Epithelial cell of proximal tubule (primary cell): ENCODE results near the gene PRM3. TPM values are rescaled to one million over a fixed set of nuclear protein-coding genes. Genes with fewer than 3 reads are reported as not detected.

ENCODE experiments used
- DNase-seq: peaks from one replicate; pipeline ENCODE4 v3.0.0-alpha.2; 2011; ENCODE audit warnings: low read depth
- H3K4me3 ChIP-seq: 2 replicates; pipeline ENCODE4 v1.5.1; 2011; ENCODE audit warnings: low read depth, mild to moderate bottlenecking, low read length
- total RNA-seq: library from RNA; depleted of rRNA; stranded (reverse); fragments of >200 nt; gene quantifications from 2 replicates; pipeline ENCODE4 v1.2.3, GENCODE V29; 2015
- TF ChIP-seq, protein P1 (sequence below): conservative IDR thresholded peaks from 2 replicates; pipeline ENCODE4 v1.5.1; 2012; ENCODE audit warnings: low read depth, mild to moderate bottlenecking, low read length

The PRM3 gene
- total RNA-seq, 1 donor from 2014 or later, result not detected

DNA sequence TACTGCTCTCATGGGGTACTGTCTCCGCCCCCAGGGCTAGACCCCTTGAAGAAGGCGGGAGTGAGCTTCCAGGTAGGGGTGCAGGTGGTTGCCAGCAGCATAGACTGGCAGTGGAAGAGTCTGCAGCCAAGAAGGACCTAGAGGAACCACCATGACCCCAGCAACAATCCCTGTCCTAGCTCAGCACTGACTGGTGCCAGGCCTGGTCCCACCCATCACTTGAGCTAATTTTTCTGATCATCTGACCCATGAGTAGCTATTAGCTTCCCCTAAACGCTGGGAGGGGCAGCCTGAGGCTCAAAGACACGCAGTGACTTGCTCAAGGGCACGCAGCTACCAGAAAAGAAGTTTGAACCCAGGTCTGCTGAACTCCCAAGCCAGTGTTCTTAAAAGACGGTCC, 945 bp downstream of the PRM3 start:
- no peak for DNase-seq
- H3K4me3 ChIP-seq, result no peak overlapping the region
- TF ChIP-seq, protein P1, sequence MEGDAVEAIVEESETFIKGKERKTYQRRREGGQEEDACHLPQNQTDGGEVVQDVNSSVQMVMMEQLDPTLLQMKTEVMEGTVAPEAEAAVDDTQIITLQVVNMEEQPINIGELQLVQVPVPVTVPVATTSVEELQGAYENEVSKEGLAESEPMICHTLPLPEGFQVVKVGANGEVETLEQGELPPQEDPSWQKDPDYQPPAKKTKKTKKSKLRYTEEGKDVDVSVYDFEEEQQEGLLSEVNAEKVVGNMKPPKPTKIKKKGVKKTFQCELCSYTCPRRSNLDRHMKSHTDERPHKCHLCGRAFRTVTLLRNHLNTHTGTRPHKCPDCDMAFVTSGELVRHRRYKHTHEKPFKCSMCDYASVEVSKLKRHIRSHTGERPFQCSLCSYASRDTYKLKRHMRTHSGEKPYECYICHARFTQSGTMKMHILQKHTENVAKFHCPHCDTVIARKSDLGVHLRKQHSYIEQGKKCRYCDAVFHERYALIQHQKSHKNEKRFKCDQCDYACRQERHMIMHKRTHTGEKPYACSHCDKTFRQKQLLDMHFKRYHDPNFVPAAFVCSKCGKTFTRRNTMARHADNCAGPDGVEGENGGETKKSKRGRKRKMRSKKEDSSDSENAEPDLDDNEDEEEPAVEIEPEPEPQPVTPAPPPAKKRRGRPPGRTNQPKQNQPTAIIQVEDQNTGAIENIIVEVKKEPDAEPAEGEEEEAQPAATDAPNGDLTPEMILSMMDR, result no peak

- no peak for DNase-seq
- TF ChIP-seq, protein P1, result no peak
- no peak overlapping the region for H3K4me3 ChIP-seq
Measured at GRCh38 chr16:11271610-11272009, 1.8 kb downstream of the PRM3 start.

GRCh38 chr16:11270602-11271162, 2.7 kb downstream of the PRM3 start:
- no peak overlapping the region for H3K4me3 ChIP-seq
- DNase-seq, result no peak
- TF ChIP-seq, protein P1, result no peak

DNA sequence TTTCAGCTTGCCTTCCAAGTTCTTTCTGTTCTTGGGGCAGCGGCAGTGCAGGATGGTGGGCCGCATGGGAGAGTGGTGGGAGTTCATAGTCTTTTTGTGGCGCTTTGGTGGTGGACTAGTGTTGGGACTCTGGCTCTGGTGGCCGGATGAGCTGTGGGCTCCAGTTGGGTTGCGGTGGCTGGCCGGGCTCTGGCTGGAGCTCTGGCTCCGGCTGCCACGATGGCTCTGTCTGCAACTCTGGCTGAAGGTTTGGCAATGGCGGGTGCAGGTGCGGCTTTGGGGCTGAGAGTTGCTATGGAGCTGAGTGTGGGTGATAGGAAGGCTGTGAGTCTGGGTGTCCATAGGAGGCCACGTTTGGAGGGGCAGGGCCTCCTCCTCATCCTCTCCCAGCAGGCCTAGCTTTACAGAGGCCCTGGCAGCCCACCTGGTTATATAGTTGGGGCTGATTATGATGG, 4.5 kb downstream of the PRM3 start, which contains the start of gene TNP2:
TSS of gene TNP2 (minus strand) at position 405 of the 455 bp plus-strand sequence. CDS start at position 342, 63 bp downstream.
- H3K4me3 ChIP-seq, result no peak within 1 kb of the TSS
- TF ChIP-seq, protein P1, result no peak
- no peak for DNase-seq

DNA sequence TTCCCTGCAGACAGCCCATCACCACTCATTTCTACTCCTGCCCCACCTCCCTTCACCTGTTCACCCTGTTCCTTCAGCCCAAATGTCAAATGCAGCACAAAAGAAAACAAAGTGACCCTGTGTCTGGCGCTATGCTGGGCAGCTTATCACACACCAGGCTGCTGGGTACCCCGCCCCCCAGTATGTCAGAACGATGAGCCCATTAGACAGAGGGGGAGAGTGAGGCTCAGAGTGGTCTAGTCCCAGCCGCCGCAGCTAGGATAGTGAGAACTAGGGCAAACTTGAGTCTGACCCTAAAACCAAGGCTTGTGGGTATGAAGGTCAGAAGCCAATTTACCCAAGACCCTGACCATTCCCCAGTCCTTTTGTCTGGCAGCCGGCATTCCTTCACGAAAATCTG, 8.3 kb downstream of the PRM3 start:
- no peak for DNase-seq
- TF ChIP-seq, protein P1, result no peak

DNA sequence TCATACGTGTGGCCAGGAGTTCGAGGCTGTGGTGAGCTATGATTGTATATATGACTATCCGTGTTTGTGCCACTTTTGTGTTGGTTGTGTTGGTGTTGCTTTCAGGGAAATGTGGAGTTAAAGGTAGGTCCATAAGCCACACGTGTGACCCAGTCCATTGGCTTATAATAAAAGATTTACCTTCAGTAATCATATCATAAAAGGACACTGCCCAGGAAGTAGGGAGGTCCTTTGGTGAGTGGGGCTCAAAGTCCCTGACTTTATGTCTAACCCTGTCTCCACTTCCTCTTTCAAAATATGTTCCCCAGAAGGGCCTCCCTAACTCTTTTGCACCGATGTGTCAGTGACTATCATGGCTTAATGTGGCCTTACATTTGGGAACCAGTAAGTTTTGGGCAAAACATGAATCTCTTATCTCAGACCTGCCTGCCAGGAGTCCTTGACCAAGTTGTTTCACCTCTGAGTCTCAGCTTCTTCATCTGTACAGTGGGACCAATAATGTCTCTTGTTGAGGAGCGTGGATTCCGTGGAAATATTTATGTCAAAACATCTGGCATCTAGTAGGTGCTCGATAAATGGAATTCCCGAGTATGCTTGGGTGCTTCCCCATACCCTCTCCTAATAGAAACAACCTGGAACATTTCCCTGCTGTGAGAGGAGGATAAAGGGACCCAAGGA, 9.1 kb downstream of the PRM3 start:
- no peak overlapping the region for H3K4me3 ChIP-seq
- TF ChIP-seq, protein P1, result no peak
- no peak for DNase-seq

More for the DNA sequence above, 8.3 kb downstream of the PRM3 start:
- no peak overlapping the region for H3K4me3 ChIP-seq

DNA sequence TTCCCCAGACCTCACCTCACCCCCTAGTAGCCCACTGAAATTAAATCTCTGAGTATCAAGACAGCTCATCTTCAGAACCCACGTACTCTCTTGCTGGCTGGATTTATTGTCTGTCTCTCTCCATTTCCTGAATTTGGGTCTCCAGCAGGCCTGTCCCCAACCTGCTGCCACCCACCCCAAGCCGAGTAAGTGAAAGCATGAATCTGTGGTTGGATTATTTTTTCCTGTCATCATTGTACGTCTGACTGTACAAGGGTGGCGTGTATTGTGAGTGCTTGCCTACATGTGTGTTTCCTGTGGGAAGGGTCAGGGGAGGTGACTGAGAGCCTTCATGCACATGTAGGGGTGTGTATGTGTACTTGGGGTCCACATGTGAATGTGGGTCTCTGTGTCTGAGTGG, 9.7 kb downstream of the PRM3 start:
- no peak for DNase-seq
- TF ChIP-seq, protein P1, result no peak
- no peak overlapping the region for H3K4me3 ChIP-seq
